ENCODE measurements around the gene TXNDC11. TPM values are rescaled to one million over a fixed set of nuclear protein-coding genes. Genes with fewer than 3 reads are reported as not detected.

The TXNDC11 gene
- total and polyA plus RNA-seq, 9 of the 15 experiments (the other 6 are each of a cell fraction or from before 2014, with no cell fraction given) = 0.66 to 32.6 (median 26.2) TPM

GRCh38 chr16:11735787-11736186 is 6.9 kb downstream of the TXNDC11 start (continued):
- TF ChIP-seq, protein P1, sequence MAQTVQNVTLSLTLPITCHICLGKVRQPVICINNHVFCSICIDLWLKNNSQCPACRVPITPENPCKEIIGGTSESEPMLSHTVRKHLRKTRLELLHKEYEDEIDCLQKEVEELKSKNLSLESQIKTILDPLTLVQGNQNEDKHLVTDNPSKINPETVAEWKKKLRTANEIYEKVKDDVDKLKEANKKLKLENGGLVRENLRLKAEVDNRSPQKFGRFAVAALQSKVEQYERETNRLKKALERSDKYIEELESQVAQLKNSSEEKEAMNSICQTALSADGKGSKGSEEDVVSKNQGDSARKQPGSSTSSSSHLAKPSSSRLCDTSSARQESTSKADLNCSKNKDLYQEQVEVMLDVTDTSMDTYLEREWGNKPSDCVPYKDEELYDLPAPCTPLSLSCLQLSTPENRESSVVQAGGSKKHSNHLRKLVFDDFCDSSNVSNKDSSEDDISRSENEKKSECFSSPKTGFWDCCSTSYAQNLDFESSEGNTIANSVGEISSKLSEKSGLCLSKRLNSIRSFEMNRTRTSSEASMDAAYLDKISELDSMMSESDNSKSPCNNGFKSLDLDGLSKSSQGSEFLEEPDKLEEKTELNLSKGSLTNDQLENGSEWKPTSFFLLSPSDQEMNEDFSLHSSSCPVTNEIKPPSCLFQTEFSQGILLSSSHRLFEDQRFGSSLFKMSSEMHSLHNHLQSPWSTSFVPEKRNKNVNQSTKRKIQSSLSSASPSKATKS (CRISPR knock-in tag; IDR thresholded peaks at IDR 0.05) = no peak
- no peak for TF ChIP-seq EHMT2 (IDR thresholded peaks at IDR 0.05)

- no peak overlapping the region for H2AFZ ChIP-seq (ENCODE audit: low read depth, low read length)
- intact Hi-C loops (cut with micrococcal nuclease) = no loop called here
- H4K20me1 ChIP-seq (replicated peaks; ENCODE audit: control insufficient read depth, insufficient read depth, low read length) = peaks cover 14% of the 10 kb centered on the region
- peaks cover 34% of the 10 kb centered on the region for H3K79me2 ChIP-seq (ENCODE audit: control insufficient read depth, insufficient read depth, low read length)
- H3K27ac ChIP-seq (ENCODE audit: extremely low read depth, low read depth, low read length) = no peak overlapping the region; the same call in 2 of the 3 replicates
- WGBS (ENCODE audit: insufficient coverage, low coverage, missing lambda C conversion rate) = 26% methylated on average over 6 of the region's 6 CpGs
- ChIA-PET POLR2A (interaction anchor here (0.6 to 1.5 kb wide), 7 partner anchors 8 to 61 kb away, joined by 3 to 5 read pairs (median 3); partner anchors contain the start of gene TXNDC11), CTCF (ENCODE audit: low intra/inter-chr PET ratio) (no interaction called here)
- in situ Hi-C loops (cut with MboI) = no loop called here
- FAIRE-seq (peak; percentile 32), DNase-seq (ENCODE audit: extremely low read depth in 1 of 4, low spot score in 3 of 4) (no peak), ATAC-seq (peak; percentile 59)
- H3K9ac ChIP-seq (ENCODE audit: insufficient read depth in 1 of 2, low read depth in 2 of 2, low read length in 2 of 2) = no peak overlapping the region
- H3K4me2 ChIP-seq (ENCODE audit: insufficient read depth, low read length) = peak overlapping the region; percentile 39
- no peaks in the 10 kb centered on the region for H3K27me3 ChIP-seq (ENCODE audit: control insufficient read depth in 2 of 2, insufficient read depth in 2 of 2, low read length in 2 of 2)
- H3K9me1 ChIP-seq (ENCODE audit: control insufficient read depth, insufficient read depth, low read length) = no peaks in the 10 kb centered on the region
- peaks cover 0 to 14% of the 10 kb centered on the region in 2 experiments; a peak in 3 of 5 replicates for H3K4me1 ChIP-seq (replicated peaks in 1 of 2; ENCODE audit: control insufficient read depth in 2 of 2, insufficient read depth in 2 of 2, low read length in 2 of 2)
- H3K9me3 ChIP-seq (replicated peaks; ENCODE audit: control insufficient read depth, insufficient read depth, low read depth, low read length) = no peaks in the 10 kb centered on the region
- no peak overlapping the region for H3K4me3 ChIP-seq
- H3K36me3 ChIP-seq (ENCODE audit: control insufficient read depth, insufficient read depth, low read length) = peaks cover 93% of the 10 kb centered on the region
- BruUV-seq (replicated peaks) = no TSS peak
- TF ChIP-seq ZC3H4 (CRISPR knock-in tag; IDR thresholded peaks at IDR 0.05; ENCODE audit: borderline replicate concordance) (no peak), SNRNP70 (optimal IDR thresholded peaks at IDR 0.05; ENCODE audit: low read depth, low read length) (no peak), NEUROD1 (IDR thresholded peaks at IDR 0.05; ENCODE audit: borderline replicate concordance, low read depth, low read length, partially characterized antibody) (no peak), FOS (IDR thresholded peaks at IDR 0.05; ENCODE audit: extremely low read depth, insufficient read length) (no peak), ZNF77 (CRISPR knock-in tag; IDR thresholded peaks at IDR 0.05) (no peak), TCFL5 (CRISPR knock-in tag; conservative IDR thresholded peaks at IDR 0.05) (no peak), KDM4B (IDR thresholded peaks at IDR 0.05; ENCODE audit: borderline replicate concordance in 2 of 2, low read depth in 1 of 2) (no peak), ZNF324 (CRISPR knock-in tag; IDR thresholded peaks at IDR 0.05) (no peak), USF1 (CRISPR knock-in tag; IDR thresholded peaks at IDR 0.05) (no peak), ZNF431 (CRISPR knock-in tag; IDR thresholded peaks at IDR 0.05) (no peak)
Observed at GRCh38 chr16:11734653-11735043, 8.0 kb downstream of the TXNDC11 start.
